Muscle layer of colon (tissue), 2 donors: ENCODE results near the gene IGFBP6.
A peak's percentile ranks its signal among the peaks of the same experiment; 100 is the strongest.

ENCODE experiments used
- H3K27ac ChIP-seq: one replicate; pipeline ENCODE4 v1.7.0; 2013; ENCODE audit warnings: low read depth, mild to moderate bottlenecking, low read length, moderate library complexity
- H3K27me3 ChIP-seq, 2 donors: one replicate each; pipeline ENCODE4 v1.7.0; 2013; ENCODE audit warnings: low read length in 2 of 2, mild to moderate bottlenecking in 2 of 2; ENCODE audit not compliant: insufficient read depth in 2 of 2, control insufficient read depth in 1 of 2
- H3K36me3 ChIP-seq: one replicate; pipeline ENCODE4 v1.7.0; 2013; ENCODE audit warnings: mild to moderate bottlenecking, low read length; ENCODE audit not compliant: insufficient read depth
- H3K4me1 ChIP-seq: one replicate; pipeline ENCODE4 v1.7.0; 2013; ENCODE audit warnings: mild to moderate bottlenecking, low read length; ENCODE audit not compliant: insufficient read depth
- H3K4me3 ChIP-seq, 2 donors: one replicate each; pipeline ENCODE4 v1.7.0; 2013; ENCODE audit warnings: low read length in 2 of 2, low read depth in 1 of 2, mild to moderate bottlenecking in 1 of 2, moderate library complexity in 1 of 2
- H3K9ac ChIP-seq: one replicate; pipeline ENCODE4 v1.7.0; 2013; ENCODE audit warnings: low read length
- H3K9me3 ChIP-seq: one replicate; pipeline ENCODE4 v1.7.0; 2013; ENCODE audit warnings: mild to moderate bottlenecking, low read length
- donor health status: abdominal sarcoma.
- donor health status: Adenocarcinoma of cecum.

IGFBP6 gene

DNA sequence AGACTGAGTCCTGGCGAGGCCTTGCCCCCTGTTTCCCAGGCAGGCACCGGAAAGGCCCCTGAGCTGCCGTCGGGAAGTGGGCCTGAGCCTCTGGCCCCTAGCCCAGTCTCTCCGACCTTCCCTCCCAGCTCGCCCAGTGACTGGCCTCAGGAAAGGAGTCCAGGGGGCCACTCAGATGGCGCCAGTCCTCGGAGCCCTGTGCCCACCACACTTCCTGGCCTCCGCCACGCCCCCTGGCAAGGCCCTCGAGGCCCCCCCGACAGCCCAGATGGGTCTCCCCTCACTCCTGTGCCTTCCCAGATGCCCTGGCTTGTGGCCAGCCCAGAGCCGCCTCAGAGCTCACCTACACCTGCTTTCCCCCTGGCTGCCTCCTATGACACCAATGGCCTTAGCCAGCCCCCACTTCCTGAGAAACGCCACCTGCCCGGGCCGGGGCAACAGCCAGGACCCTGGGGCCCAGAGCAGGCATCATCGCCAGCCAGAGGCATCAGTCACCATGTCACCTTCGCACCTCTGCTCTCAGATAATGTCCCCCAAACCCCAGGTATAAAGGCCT is 36.7 kb upstream of the IGFBP6 start:
- H3K4me1 ChIP-seq: peaks cover 33% of the 10 kb centered on the region
- H3K4me3 ChIP-seq: no peak overlapping the region
- peaks cover 38% of the 10 kb centered on the region for H3K36me3 ChIP-seq
- no peaks in the 10 kb centered on the region for H3K9me3 ChIP-seq
- H3K9ac ChIP-seq: no peak overlapping the region
- no peaks in the 10 kb centered on the region for H3K27me3 ChIP-seq
- peak overlapping the region; percentile 21 for H3K27ac ChIP-seq

DNA sequence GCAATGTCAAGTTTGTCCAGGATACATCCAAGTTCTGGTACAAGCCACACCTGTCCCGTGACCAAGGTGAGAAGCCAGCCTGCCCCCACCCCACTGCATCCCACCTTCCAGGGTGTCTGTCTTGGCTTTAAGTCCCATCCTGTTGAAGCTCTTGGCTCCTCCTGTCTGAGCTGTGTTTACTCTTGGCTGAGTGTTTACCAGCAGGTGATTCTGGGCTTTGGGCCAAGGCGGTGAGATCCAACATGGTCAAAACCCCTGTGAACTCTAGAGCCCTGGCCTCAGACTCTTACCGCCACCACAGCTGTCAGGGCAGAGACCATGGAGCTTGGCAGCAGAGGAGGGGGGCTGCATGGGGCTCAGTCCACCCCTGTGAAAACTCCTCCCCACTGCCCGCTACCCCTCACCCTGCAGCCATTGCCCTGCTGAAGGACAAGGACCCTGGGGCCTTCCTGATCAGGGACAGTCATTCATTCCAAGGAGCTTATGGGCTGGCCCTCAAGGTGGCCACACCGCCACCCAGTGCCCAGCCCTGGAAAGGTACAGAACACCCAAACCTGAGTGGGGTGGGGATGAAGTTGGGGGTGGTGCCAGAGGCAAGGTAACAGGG is 36.0 kb upstream of the IGFBP6 start:
- no peak overlapping the region for H3K9ac ChIP-seq
- peaks cover 40% of the 10 kb centered on the region for H3K36me3 ChIP-seq
- no peaks in the 10 kb centered on the region for H3K27me3 ChIP-seq
- H3K4me3 ChIP-seq: no peak overlapping the region
- H3K4me1 ChIP-seq: peaks cover 37% of the 10 kb centered on the region
- no peaks in the 10 kb centered on the region for H3K9me3 ChIP-seq
- H3K27ac ChIP-seq: no peak overlapping the region

DNA sequence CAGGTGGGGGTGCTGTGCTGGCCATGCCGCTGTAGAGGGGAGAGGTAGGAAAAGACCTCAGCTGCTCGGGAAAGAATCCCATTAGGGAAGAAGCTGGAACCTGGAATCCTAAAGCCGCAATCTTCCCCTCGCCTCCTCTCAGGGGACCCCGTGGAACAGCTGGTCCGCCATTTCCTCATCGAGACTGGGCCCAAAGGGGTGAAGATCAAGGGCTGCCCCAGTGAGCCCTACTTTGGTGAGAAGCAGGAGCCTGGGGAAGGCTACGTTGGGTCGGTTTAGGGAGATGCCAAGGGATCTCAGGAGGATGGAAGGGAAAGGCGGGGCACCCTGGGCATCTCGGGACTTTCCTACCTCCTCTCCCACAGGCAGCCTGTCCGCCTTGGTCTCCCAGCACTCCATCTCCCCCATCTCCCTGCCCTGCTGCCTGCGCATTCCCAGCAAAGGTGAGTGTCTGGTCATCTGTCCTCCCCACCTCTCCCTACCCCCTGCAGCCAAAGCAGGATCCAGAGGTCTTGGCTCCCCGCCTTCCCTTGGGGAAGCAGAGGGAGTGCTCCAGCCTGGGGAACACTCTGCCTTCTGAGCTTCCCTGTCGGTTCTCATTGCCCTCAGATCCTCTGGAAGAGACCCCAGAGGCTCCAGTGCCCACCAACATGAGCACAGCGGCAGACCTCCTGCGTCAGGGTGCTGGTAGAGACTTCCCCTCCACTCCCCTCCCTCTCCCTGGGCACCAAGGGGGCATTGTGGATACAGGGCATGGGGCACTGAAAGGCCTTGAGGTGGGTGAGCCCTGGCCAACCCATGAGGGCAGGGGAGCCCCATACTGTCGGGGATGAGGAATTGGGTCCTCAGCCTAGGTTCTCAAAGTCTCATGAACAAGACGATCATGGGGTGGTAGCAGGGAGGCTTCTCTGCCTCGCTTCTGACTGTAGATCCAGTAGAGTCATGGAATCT is 35.2 kb upstream of the IGFBP6 start:
- Histone ChIP-seq H3K36me3 (peaks cover 40% of the 10 kb centered on the region), H3K9me3 (no peaks in the 10 kb centered on the region), H3K4me3 (no peak overlapping the region), H3K27ac (no peak overlapping the region), H3K9ac (no peak overlapping the region), H3K27me3 (no peaks in the 10 kb centered on the region), H3K4me1 (peaks cover 38% of the 10 kb centered on the region)

DNA sequence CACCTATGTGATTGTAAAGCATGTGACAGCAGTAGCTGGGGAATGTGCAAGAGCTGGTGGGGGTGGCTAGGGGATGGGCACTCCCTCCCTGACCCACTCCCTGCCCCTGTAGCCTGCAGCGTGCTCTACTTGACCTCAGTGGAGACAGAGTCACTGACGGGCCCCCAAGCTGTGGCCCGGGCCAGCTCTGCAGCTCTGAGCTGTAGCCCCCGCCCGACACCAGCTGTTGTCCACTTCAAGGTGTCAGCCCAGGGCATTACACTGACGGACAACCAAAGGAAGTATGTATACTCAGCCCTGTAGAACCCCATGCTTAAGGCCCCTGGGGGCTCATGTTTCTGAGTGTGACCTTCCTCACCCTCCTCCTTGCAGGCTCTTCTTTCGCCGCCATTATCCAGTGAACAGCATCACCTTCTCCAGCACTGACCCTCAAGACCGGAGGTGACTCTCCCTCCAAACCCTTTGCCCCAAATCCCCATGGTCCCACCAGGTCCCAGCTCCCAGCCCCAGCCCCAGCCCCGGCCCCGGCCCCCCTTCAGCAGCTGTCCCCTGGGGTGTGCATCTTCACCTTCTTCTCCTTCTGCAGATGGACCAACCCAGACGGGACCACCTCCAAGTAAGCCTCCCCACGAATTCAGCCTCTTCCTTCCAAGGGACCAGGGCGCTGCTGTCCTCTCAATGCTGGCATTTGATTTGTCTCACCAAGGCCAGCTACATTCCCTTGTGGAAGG is 34.3 kb upstream of the IGFBP6 start:
- Histone ChIP-seq H3K9me3 (no peaks in the 10 kb centered on the region), H3K4me1 (peaks cover 38% of the 10 kb centered on the region), H3K27ac (no peak overlapping the region), H3K4me3 (no peak overlapping the region), H3K36me3 (peaks cover 40% of the 10 kb centered on the region), H3K9ac (no peak overlapping the region), H3K27me3 (no peaks in the 10 kb centered on the region)

DNA sequence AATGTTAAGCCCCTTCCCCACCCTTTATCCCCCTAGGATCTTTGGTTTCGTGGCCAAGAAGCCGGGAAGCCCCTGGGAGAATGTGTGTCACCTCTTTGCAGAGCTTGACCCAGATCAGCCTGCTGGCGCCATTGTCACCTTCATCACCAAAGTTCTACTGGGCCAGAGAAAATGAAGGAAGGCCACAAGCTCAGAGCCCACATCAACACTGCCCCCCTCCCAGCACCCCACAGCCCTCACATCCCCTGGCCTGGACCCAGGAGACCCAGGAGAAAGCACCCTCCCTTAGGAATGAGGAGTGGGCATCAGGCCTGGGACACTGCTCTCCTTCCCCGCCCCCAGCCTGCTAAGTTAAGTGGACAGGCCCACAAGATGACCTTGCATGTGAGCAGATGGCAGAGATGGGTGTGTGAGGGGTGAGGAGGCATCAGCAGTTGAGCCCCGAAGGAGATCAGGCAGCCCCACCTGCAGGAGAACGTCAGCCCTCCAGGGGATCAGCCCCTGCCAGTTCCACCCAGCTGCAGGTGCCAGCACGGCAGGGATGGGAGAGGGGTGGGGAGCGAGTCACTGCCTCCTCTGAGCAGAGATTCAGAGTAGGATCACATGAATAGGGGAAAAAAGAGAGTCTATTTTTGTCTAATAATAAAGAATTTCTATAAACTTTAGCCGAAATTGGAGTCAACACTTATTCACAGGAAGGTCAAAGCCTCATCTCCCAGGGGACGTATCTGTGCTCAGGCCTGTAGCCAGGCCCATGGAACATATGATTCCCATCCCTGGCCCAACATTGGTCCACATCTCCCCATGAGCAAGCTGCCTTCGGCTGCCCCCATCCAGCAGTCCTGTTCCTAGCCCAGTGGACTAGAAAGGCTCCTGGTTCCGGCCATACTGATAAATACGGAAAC is 33.5 kb upstream of the IGFBP6 start:
- H3K36me3 ChIP-seq: peaks cover 44% of the 10 kb centered on the region
- no peaks in the 10 kb centered on the region for H3K9me3 ChIP-seq
- no peak overlapping the region for H3K4me3 ChIP-seq
- no peak overlapping the region for H3K27ac ChIP-seq
- H3K4me1 ChIP-seq: peaks cover 38% of the 10 kb centered on the region
- no peak overlapping the region for H3K9ac ChIP-seq
- no peaks in the 10 kb centered on the region for H3K27me3 ChIP-seq

DNA sequence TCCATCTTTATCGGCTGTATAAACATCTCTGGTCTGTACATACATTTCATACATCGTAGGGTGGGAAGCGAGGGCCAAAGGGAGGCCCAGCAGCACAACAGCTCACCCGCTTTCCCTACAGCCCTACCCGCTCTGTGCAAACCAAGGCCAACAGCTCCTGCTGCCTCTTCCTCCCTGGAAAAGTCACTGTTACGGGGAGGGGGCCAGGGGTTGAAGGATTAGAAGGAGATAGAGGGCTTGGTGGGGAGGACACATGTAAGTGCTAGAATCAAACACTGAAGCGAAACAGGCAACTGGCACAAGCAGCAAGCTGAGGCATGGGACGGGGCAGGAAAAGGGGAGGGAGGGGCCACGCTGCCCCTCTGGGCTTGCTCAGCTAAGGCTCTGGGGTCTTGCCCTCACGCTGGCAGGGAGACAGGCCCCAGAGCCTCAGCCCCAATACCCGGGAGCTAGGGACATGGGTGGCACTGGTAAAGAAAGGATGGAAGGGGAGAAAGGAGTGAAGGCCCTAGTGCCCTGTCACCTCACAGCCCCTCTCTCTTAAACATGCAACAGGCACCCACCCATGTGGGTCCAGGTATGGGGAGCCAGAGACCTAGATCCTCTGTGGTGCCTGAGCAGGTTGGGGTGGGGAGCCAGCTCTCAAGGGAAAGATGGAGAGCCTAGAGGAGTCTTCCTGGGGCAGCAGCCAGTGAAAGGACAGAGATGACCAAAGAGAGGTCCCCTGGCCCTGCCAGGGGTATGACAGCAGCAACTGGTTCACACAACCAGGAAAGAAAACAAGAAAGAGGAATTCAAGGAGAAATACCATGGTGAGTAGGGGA is 32.6 kb upstream of the IGFBP6 start:
- Histone ChIP-seq H3K27ac (no peak overlapping the region), H3K4me1 (peaks cover 38% of the 10 kb centered on the region), H3K9me3 (no peaks in the 10 kb centered on the region), H3K27me3 (no peaks in the 10 kb centered on the region), H3K9ac (no peak overlapping the region), H3K4me3 (no peak overlapping the region), H3K36me3 (peaks cover 50% of the 10 kb centered on the region)

DNA sequence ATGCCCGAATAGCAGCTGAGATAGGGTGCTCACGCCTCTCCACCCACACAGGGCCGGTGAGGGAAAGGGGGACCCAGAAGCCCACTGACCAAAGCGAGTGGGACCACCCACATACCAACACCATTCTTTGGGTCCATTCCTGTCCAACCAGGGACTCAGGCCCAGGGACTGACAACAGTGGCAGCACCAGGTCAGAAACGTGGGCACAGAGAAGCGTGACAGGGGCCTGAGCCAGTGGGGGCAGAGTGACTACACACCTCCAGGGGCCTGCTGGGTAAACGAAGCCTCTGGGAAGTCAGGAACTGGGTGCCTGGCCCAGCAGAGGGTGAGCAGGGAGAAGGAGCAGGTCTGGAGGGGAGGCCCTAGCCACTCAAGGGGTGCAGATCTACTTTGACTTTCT is 32.0 kb upstream of the IGFBP6 start:
- H3K27ac ChIP-seq: no peak overlapping the region
- H3K4me1 ChIP-seq: peaks cover 44% of the 10 kb centered on the region
- H3K9me3 ChIP-seq: no peaks in the 10 kb centered on the region
- H3K4me3 ChIP-seq: no peak overlapping the region
- no peaks in the 10 kb centered on the region for H3K27me3 ChIP-seq
- peaks cover 54% of the 10 kb centered on the region for H3K36me3 ChIP-seq
- no peak overlapping the region for H3K9ac ChIP-seq

DNA sequence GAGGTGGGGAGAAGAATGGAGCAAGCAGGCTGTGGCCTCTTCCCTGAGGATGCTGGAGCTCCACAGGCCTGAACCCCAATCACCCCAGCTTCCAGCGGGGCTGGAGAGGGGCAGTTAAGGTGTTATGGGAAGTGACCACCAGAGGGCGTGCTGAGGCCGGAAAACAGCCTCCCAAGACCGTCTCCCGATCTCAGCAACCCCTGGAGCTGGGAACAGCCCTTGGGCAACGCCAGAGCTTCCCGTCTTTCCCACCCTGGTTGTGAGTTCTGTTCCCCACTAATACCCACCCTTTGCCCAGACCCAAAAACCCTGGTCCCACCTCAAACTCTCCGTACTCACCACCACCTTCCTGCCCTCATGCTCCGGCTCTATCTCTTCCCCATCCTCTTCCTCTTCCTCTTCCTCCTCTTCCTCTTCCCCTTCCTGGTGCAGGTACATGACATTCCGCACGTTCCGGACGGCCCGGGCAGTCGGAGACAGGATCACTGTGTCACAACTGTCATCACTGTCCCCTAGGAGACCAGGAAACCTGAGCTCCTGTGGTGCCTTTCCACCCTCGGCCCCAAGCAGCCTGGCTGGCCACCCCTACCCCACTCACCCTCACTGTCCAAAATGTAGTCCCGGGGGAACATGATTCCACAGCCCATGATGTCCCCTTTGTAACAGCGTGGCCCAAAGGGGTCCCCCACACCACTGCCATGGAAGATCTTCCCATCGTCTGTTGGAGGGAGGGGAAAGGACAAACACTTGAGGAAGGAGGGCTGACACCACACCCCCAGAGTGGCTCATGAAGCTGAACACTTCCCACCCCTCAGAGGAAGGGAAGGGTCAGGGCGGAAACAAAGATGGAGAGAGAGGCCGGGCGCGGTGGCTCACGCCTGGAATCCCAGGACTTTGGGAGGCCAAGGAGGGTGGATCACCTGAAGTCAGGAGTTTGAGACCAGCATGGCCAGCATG is 31.2 kb upstream of the IGFBP6 start:
- H3K4me1 ChIP-seq: peaks cover 46% of the 10 kb centered on the region
- no peak overlapping the region for H3K9ac ChIP-seq
- peak overlapping the region in 1 of 2 donors; percentile 15 for H3K4me3 ChIP-seq
- H3K36me3 ChIP-seq: peaks cover 61% of the 10 kb centered on the region
- H3K9me3 ChIP-seq: no peaks in the 10 kb centered on the region
- no peaks in the 10 kb centered on the region for H3K27me3 ChIP-seq
- H3K27ac ChIP-seq: peak overlapping the region; percentile 36

DNA sequence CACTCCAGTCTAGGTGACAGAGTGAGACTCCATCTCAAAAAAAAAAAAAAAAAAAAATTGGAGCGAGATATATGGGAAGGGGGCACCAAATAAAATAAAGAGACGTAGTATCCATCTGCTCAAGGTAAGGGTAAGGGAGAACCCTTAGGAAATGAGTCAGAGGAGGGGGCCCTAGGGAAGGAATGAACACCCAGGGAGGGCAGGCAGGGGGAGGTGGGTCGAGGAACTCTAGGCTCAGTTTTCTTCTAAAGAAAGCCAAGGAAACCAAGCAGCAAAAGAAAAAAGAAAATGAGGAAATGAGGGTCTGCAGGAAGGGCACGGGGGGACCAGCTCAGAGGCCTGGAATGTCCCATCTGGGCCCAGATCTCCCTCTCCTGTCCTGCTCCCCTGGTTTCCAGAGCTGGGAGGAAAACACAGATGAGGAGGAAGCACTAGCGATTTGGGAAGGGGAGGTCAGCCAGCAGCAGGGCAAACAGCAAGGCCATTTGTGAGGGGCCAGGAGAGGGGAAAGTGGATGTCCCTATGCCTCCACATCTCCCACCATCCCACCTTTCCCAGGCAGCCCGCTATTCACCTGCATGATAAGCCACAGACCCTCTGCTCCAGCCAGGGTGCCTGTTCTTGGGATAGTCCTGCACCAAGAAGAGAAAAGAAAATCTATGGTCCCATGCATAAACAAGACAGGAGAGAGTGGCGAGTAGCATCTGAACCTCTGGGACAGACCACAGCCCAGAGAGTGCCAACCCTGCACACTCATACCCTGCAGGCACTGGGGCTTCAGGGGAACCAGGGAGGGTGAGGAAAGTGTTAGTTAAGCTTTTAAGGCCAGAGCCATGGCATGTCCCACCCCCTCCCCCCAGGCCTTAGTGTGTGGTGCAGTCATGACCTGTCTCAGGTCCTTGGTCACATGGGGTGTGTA is 30.1 kb upstream of the IGFBP6 start:
- H3K4me3 ChIP-seq: no peak overlapping the region
- no peaks in the 10 kb centered on the region for H3K9me3 ChIP-seq
- H3K27ac ChIP-seq: no peak overlapping the region
- H3K27me3 ChIP-seq: no peaks in the 10 kb centered on the region
- H3K36me3 ChIP-seq: peaks cover 60% of the 10 kb centered on the region
- peaks cover 47% of the 10 kb centered on the region for H3K4me1 ChIP-seq
- no peak overlapping the region for H3K9ac ChIP-seq
